GM19372 (cell line): ENCODE results near the gene CCDC110.
A peak's percentile ranks its signal among the peaks of the same experiment; 100 is the strongest.

Experiments used
- ATAC-seq: cut with Tn5 transposase; IDR thresholded peaks from one replicate; pipeline ENCODE4 v1.9.1; 2021; ENCODE audit warnings: mild to moderate bottlenecking, low read depth, moderate library complexity; ENCODE audit not compliant: unreplicated experiment

CCDC110 gene

DNA sequence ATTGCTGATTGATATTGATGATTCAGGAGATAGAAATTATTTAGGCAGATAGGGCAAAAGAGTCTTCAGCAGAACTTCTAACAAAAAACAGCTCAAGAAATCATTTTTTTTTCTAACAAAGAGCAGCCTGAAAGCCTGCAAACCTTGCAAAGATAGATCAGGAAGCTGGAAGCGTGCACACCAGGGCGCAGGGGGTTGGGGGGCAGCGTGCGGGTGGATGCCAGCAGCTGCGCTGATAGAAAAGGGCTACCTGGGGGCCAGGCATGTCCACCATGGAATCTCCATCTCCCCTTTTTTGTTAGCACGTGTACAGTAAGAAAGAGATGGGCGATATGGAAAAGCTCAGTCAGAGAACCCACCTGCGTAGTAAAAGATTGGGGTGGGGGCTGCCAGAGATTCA, 1.7 kb upstream of the CCDC110 start:
- no peak for ATAC-seq

DNA sequence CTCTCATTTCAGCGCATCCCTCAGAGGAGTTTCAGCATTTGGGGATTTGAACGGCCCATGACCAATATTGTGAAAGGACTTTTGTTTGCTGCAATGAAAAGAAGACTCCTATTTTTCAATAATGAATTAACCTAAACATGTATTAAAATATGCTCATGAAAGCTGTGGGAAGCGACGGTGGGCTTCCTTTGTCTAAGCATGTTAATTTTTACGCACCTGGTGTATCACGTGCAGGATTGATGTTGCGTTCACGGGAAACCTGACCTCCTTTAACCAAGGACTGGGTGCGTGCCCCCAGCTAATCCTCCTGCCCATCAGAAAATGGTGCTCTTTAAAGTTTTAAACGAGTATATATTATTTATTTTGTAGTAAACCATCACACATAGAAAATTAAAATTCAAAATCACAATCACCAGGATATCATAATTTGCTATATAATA, 590 bp upstream of the CCDC110 start:
- ATAC-seq, result no peak

DNA sequence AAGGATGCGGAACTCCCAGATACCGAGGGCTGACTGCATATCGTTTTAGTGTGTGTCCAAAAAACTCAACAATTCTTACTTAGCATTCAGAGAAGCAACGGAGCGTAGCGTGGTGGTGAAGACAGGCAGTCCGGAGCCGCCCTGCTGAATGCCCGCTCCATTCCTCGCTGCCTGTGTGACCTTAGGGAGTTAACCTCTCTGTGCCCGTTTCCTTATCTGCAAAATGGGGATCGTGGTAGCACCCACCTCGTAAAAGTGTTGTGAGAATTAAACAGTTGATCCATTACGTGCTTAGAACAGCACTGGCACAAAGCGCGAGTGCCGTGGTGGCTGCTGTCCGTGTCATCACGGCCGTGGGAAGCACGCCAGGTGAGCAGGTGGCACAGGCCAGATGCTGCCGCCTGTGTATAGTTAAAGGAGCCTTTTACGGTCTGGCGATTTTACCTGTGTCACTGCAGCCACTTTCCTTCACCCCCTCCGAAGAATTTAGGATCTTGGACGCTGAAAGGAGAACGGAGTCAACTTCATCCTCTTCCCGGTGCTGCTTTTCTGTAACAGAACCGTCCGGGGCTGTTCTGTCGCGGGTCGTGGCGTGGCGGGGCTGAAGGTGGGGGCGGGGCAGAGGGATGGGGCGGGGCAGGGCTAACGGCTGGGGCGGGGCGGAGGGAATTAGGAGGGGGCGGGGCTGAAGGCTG, 885 bp downstream of the CCDC110 start:
- ATAC-seq, result peak; percentile 11

DNA sequence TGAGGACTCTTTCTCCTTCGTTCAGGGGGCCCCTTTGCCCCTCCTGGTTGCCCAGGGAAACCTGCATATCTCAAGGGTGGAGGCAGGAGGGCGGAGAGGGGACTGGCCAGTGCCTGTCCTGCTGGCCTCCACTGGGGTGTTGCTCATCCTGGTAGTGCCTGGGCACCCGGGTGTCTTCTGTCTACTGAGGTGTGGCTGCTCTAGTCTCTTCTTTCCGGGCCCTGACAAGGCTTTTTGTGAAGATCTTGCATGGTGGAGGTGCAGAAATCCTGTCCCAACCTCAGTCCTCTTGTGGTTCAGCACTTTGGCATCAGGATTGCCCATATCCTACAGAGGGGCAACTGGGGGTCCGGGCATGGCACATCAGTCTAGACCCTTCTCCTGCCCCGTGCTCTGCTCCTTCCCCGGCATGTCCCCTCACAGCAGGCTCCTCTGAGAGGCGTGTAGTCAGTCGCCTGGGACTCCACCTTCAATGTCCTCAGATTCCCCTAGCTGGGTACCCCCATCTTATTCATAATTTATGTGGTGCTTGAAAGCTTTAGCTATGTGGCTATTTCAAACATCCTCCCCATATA, 1.9 kb downstream of the CCDC110 start:
- ATAC-seq, result no peak

DNA sequence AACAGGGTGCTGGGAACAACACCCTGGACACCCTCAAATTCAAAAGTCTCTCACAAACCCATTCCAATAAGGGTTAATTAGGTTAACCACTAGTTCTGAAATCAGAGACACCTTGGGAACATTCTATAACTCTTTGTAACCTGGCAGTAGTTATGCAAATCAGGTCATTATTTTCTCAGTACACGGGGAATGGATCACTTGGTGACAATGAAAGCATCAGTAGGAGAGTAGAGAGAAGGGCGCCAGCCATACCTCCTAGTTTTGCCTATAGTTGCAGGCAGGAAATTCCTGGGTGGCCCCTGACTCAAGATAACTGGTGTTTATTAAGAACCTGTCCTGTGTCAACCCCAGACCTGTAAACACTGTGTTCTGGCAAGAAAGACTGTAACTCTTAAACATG, 2.5 kb downstream of the CCDC110 start:
- ATAC-seq, result no peak

GRCh38 chr4:185467991-185468390, 3.5 kb downstream of the CCDC110 start:
- no peak for ATAC-seq

GRCh38 chr4:185467101-185467500, 4.4 kb downstream of the CCDC110 start:
- no peak for ATAC-seq

DNA sequence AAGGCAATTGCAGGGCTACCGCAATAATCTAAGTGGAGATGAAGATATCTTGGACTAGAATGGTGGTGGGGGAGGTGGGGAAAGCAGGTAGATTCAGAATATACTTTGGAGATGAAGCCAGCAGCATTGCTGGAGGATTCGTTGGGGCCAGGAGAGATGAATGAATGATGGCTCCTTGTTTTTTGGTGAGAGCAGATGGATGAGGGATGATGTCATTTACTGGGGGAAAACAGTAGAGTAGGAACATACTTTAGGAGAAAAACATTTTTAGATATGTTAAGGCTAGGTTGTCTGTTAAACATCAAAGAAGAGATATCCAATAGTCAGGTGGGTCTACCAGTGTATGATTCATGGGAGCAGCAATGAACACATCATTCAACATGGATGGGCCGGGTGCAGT, 5.8 kb downstream of the CCDC110 start:
- no peak for ATAC-seq

GRCh38 chr4:185464887-185465286, 6.6 kb downstream of the CCDC110 start:
- ATAC-seq, result no peak

- ATAC-seq, result no peak
Observed at GRCh38 chr4:185464183-185464582, 7.3 kb downstream of the CCDC110 start.

DNA sequence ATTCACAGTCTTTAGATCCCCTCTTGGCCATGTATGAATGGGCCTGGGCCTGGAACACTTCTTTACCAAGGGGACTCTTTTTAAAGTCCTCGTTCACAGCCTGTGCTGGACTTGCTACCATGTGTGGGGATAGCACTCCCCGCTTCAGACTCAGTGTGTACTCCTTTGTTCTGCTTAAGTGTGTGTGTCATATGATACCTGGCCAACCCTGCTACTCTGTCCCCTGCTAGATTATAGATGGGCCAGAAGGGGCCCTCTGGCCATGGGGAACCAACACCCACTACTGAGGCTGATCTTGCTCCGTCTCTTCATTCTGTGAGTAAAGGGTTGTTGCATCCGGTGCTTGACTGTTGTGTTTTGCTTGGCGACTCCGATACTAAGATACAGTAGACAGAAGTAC, 8.0 kb downstream of the CCDC110 start:
- no peak for ATAC-seq

DNA sequence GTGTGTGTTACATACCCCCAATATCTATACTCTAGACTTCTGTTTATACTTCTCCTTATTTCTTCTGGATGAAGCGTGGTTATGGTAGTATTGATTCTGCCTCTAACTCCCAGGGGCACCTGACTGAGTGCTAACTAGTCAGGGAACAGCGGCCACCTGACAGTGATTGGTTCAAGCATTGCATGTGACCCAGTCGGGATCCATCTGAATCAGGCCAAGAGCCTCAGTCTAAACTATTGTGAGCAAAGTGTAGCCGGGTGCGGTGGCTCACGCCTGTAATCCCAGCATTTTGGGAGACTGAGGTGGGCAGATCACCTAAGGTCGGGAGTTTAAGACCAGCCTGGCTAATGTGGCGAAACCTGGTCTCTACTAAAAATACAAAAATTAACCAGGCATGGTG, 10.0 kb downstream of the CCDC110 start:
- ATAC-seq, result no peak

DNA sequence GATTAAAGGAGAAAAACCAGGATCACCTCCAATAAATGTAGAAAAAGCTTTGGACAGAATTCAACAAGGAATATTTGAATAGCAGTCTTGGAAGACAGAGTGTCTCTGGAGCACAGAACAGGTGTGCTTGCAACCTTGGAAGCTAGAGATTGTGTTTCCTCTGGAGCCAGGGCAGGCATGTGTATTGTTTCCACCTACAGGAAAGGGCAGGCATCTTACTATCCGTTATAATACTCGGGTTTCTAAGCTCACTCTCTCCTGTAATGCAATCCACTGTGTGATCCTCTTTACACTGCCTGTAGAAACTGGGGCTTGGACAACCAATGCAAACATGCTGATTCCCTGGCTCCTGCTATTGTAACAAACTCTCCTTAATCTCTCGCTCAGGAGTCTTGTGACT, 14.4 kb downstream of the CCDC110 start:
- no peak for ATAC-seq

DNA sequence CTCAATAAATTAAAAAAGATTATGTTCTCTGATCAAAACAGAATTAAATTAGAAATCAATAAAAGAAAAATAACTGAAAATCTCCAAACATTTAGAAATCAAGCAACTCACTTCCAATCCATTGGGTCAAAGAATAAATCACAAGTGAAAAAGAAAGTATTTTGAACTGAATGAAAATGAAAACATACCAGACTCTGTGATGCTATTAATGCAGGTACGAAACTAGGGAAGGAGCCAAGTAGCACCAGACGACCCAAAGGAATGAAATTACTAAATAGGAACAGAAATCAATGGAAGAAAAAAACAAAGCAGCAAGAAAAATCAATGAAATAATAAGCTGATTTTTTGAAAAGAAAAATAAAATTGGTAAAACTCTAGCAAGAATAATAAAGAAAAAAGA, 15.4 kb downstream of the CCDC110 start:
- no peak for ATAC-seq

GRCh38 chr4:185445209-185445608, 26.3 kb downstream of the CCDC110 start:
- no peak for ATAC-seq

DNA sequence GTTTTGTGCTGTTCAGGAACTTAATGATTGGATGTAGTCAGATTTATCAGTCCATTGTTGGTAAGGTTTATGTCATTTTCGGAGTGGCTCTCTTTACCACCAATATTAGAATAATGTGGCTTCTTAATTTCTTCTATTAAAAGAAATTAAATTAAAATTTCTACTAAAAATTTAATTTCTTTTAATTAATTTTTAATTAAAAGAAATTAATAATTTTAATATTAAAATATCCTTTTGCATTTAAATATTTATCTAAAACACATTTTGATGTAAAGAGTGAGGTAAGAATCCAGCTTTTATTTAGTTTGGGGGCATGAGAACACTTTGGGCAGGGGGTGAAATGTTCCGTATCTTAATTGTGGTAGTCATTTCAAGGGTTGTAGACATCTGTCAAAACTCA, 30.1 kb downstream of the CCDC110 start:
- no peak for ATAC-seq

- ATAC-seq, result no peak
Observed at GRCh38 chr4:185437809-185438208, 33.7 kb downstream of the CCDC110 start.

- no peak for ATAC-seq
Observed at GRCh38 chr4:185435466-185435865, 36.1 kb downstream of the CCDC110 start.

GRCh38 chr4:185429660-185430059, 41.9 kb downstream of the CCDC110 start:
- no peak for ATAC-seq

DNA sequence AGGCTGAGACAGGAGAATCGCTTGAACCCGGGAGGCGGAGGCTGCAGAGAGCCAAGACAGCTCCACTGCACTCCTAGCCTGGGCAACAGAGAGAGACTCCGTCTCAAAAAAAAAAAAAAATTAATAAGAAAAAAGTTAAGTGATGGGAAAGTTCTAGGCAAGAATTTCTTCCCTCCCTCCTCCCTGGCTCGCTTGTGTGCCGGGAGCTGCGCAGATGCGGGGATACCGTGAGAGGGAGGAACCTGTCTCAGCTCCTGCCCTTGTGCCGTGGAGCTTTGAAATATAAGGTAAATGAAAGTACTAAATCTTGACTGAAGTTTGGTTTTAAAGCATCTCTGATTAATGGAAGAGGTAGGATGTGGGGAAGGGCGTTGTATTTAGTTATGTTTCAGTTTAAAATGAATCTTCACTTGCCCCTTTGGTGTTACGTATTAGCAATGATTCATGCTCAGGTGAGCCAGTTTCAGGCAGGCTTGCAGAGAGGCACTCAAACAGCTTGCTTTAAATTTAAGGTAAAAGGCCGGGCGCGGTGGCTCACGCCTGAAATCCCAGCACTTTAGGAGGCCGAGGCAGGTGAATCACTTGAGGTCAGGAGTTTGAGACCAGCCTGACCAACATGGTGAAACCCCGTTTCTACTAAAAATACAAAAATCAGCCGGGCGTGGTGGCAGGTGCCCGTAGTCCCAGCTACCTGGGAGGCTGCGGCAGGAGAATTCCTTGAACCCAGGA, 44.4 kb downstream of the CCDC110 start:
- ATAC-seq, result no peak

- ATAC-seq, result peak; percentile 93
Observed at GRCh38 chr4:185425647-185426352, 45.7 kb downstream of the CCDC110 start, which contains the start of gene UFSP2. Gene UFSP2 (minus strand): TSS chr4:185425964. CDS start chr4:185425868, 96 bp downstream.
